HepG2 (cell line): Measurements from ENCODE around the gene LENEP. TPM values are rescaled to one million over a fixed set of nuclear protein-coding genes. Genes with fewer than 3 reads are reported as not detected.

Source experiments
- ATAC-seq: fragments of 200-7000 bp; cut with Tn5 transposase; 3 replicates; pipeline ENCODE4 v1.9.1; 2020; ENCODE audit warnings: mild to moderate bottlenecking, moderate library complexity
- BruUV-seq: library from RNA; stranded (reverse); fragments of 400-500 nt; replicated peaks from 2 replicates; lab custom pipeline; 2021; lab: Mats Ljungman, UMichigan
- CTCF ChIA-PET: fragments of 300-600 bp; formaldehyde crosslinking; extraction: SDS; loops from one replicate; lab custom pipeline; 2021; ENCODE audit warnings: low total read pairs, inconsistent platforms, low intra/inter-chr PET ratio; lab: Yijun Ruan, JAX
- POLR2A ChIA-PET: fragments of 350-600 bp; sonication (Branson Sonifier 250); formaldehyde crosslinking; loops from one replicate; lab custom pipeline; 2020; ENCODE audit warnings: antibody characterized with exemption, inconsistent platforms; lab: Yijun Ruan, JAX
- DNase-seq: peaks from one replicate; pipeline ENCODE4 v3.0.0-alpha.2; 2015; ENCODE audit warnings: low spot score
- FAIRE-seq: peaks from 3 replicates; lab custom pipeline; 2011; peaks lifted over from hg19 to GRCh38; lab: Jason Lieb, UNC
- H2AFZ ChIP-seq: one replicate; pipeline ENCODE4 v1.6.1; 2011; ENCODE audit warnings: low read length, inconsistent platforms
- H3K27ac ChIP-seq: fragments of 300-600 bp; 3 replicates; pipeline ENCODE4 v1.8.0; 2011; ENCODE audit warnings: mixed run types, mild to moderate bottlenecking, mixed read lengths, low read length, inconsistent platforms; ENCODE audit not compliant: insufficient read depth; ENCODE audit errors: extremely low read length
- H3K27me3 ChIP-seq, 2 experiments: fragments of 200-600 bp in 1 of 2; 2 replicates in 1 of 2; 3 replicates in 1 of 2; pipeline versions ENCODE4 v1.6.0 to v1.8.0; 2011; ENCODE audit warnings: low read length in 2 of 2, mild to moderate bottlenecking in 2 of 2, moderate library complexity in 2 of 2, inconsistent platforms in 1 of 2; ENCODE audit not compliant: insufficient read depth in 2 of 2, control insufficient read depth in 1 of 2
- H3K36me3 ChIP-seq, 2 experiments: fragments of 200-600 bp in 1 of 2; replicated peaks in 1 of 2; 2 replicates in 1 of 2; 3 replicates in 1 of 2; pipeline versions ENCODE4 v1.5.1 to v1.8.0; 2011; ENCODE audit warnings: low read length in 2 of 2, inconsistent platforms in 1 of 2; ENCODE audit not compliant: insufficient read depth in 2 of 2, control insufficient read depth in 1 of 2
- H3K4me1 ChIP-seq: 2 replicates; pipeline ENCODE4 v1.5.1; 2012; ENCODE audit warnings: low read length, inconsistent platforms; ENCODE audit not compliant: insufficient read depth
- H3K4me2 ChIP-seq: 2 replicates; pipeline ENCODE4 v1.6.0; 2011; ENCODE audit warnings: low read depth, low read length, inconsistent platforms
- H3K4me3 ChIP-seq, 3 experiments: fragments of 200-600 bp in 1 of 3; sonication (generic), shearing (Covaris generic) in 1 of 3; replicated peaks in 1 of 3; 2 replicates each; pipeline ENCODE4 v1.5.1; 2011 to 2016; ENCODE audit warnings: low read length in 3 of 3, inconsistent platforms in 2 of 3, low read depth in 2 of 3, mild to moderate bottlenecking in 2 of 3, control low read depth in 1 of 3, mixed read lengths in 1 of 3; ENCODE audit not compliant: insufficient read depth in 1 of 3
- H3K79me2 ChIP-seq: one replicate; pipeline ENCODE4 v1.6.1; 2011; ENCODE audit warnings: low read length, inconsistent platforms; ENCODE audit not compliant: insufficient read depth
- H3K9ac ChIP-seq: 2 replicates; pipeline ENCODE4 v1.6.0; 2011; ENCODE audit warnings: mild to moderate bottlenecking, low read depth, low read length, inconsistent platforms; ENCODE audit not compliant: insufficient read depth
- H3K9me3 ChIP-seq: 2 replicates; pipeline ENCODE4 v1.5.1; 2012; ENCODE audit warnings: mild to moderate bottlenecking, low read length
- H4K20me1 ChIP-seq: 2 replicates; pipeline ENCODE4 v1.6.0; 2011; ENCODE audit warnings: inconsistent platforms, mild to moderate bottlenecking, low read length, moderate library complexity; ENCODE audit not compliant: insufficient read depth
- ARNTL ChIP-seq: sonication (generic); formaldehyde crosslinking; IDR thresholded peaks from 2 replicates; pipeline ENCODE4 v1.4.0; 2020; ENCODE audit warnings: mild to moderate bottlenecking, missing genetic modification reagents
- CBFB ChIP-seq: sonication (generic); formaldehyde crosslinking; IDR thresholded peaks from 2 replicates; pipeline ENCODE4 v1.4.0; 2020; ENCODE audit warnings: missing genetic modification reagents
- ERF ChIP-seq: IDR thresholded peaks from 2 replicates; pipeline ENCODE4 v1.6.1; 2018; ENCODE audit warnings: missing biosample characterization, missing genetic modification reagents
- FOXP1 ChIP-seq, 2 experiments: fragments of 450-650 bp in 1 of 2; IDR thresholded peaks; 2 replicates each; pipeline ENCODE4 v1.6.1; 2017 to 2018; ENCODE audit warnings: antibody characterized with exemption in 1 of 2
- HNRNPL ChIP-seq: fragments of 200-400 bp; formaldehyde crosslinking; IDR thresholded peaks from 2 replicates; pipeline ENCODE4 v1.6.1; 2017; ENCODE audit warnings: mild to moderate bottlenecking, low read depth, low read length
- JARID2 ChIP-seq: sonication (generic); formaldehyde crosslinking; IDR thresholded peaks from 2 replicates; pipeline ENCODE4 v1.8.1; 2023; ENCODE audit warnings: missing genetic modification reagents, inconsistent platforms; ENCODE audit not compliant: insufficient replicate concordance
- MLX ChIP-seq: IDR thresholded peaks from 2 replicates; pipeline ENCODE4 v1.6.1; 2016
- PCBP2 ChIP-seq: fragments of 200-400 bp; formaldehyde crosslinking; optimal IDR thresholded peaks from 2 replicates; pipeline ENCODE3; 2018; ENCODE audit warnings: low read length, low read depth; ENCODE audit not compliant: poor library complexity, severe bottlenecking
- RBAK ChIP-seq: sonication (generic); formaldehyde crosslinking; IDR thresholded peaks from 2 replicates; pipeline ENCODE4 v1.5.1; 2020; ENCODE audit warnings: mild to moderate bottlenecking, missing genetic modification reagents
- SAP130 ChIP-seq: IDR thresholded peaks from 2 replicates; pipeline ENCODE4 v1.6.1; 2016; ENCODE audit warnings: low read depth
- SRF ChIP-seq: IDR thresholded peaks from 2 replicates; pipeline ENCODE4 v1.6.1; 2011; ENCODE audit warnings: mild to moderate bottlenecking, low read depth, low read length, moderate library complexity
- TAF1 ChIP-seq: sonication (generic); formaldehyde crosslinking; IDR thresholded peaks from 2 replicates; pipeline ENCODE4 v1.4.0; 2020; ENCODE audit warnings: missing genetic modification reagents
- TIGD3 ChIP-seq: sonication (generic); formaldehyde crosslinking; IDR thresholded peaks from 2 replicates; pipeline ENCODE4 v1.5.1; 2020; ENCODE audit warnings: mild to moderate bottlenecking, missing genetic modification reagents, borderline replicate concordance
- ZBTB44 ChIP-seq: sonication (generic); formaldehyde crosslinking; IDR thresholded peaks from 2 replicates; pipeline ENCODE4 v1.4.0; 2020; ENCODE audit warnings: missing genetic modification reagents
- ZNF558 ChIP-seq: sonication (generic); formaldehyde crosslinking; IDR thresholded peaks from 2 replicates; pipeline ENCODE4 v1.9.0; 2022; ENCODE audit warnings: mild to moderate bottlenecking, missing genetic modification reagents, borderline replicate concordance
- WGBS: methylation state at CpG from one replicate; pipeline ENCODE4 v1.1.6; 2017; ENCODE audit warnings: low lambda C conversion rate; 5-methylcytosine and 5-hydroxymethylcytosine counted together
- in situ Hi-C: cut with HindIII; loops from 2 replicates; pipeline ENCODE4 v1.10.0; 2017; ENCODE audit warnings: low pct_unique_long_range_greater_than_20kb; ENCODE audit not compliant: extremely low pct_ligation_motif_present
- intact Hi-C: fragments of 100-400 bp; cut with micrococcal nuclease; formaldehyde crosslinking; loops from one replicate; pipeline ENCODE4 v1.10.0; 2022; ENCODE audit not compliant: unreplicated experiment
- polyA plus RNA-seq, 8 experiments: library from polyadenylated mRNA; depleted of rRNA in 3 of 8; stranded (reverse) in 7 of 8; unstranded in 1 of 8; fragments of >200 nt; fragmentation: Illumina TruSeq in 4 of 8; extraction: Trizol in 4 of 8; gene quantifications; 2 replicates each; pipeline versions ENCODE4 v1.2.1 to v1.2.3, GENCODE V29; 2011 to 2016; ENCODE audit warnings: low read depth in 4 of 8, missing spikeins in 1 of 8, mixed read lengths in 1 of 8; ENCODE audit not compliant: insufficient read depth in 1 of 8
- total RNA-seq, 5 experiments: library from RNA; depleted of rRNA; stranded (reverse); fragments of >200 nt; fragmentation: Illumina TruSeq; extraction: Trizol; gene quantifications; 2 replicates each; pipeline ENCODE4 v1.2.3, GENCODE V29; 2016; ENCODE audit warnings: low read depth in 1 of 5
- TF ChIP-seq, protein P1 (sequence below): IDR thresholded peaks from 2 replicates; pipeline ENCODE4 v1.4.0; 2020; ENCODE audit warnings: mild to moderate bottlenecking, missing genetic modification reagents

LENEP gene
- total and polyA plus RNA-seq, 2 of the 13 experiments (the other 11 are each of a cell fraction or from before 2014, with no cell fraction given), result 0.29 TPM; not detected in 1

GRCh38 chr1:155003766-155004351, 10.5 kb downstream of the LENEP start:
- Histone ChIP-seq H3K9ac (peak overlapping the region; percentile 95), H3K79me2 (peaks cover 40% of the 10 kb centered on the region), H3K4me2 (peak overlapping the region; percentile 89), H3K36me3 (no peaks in the 10 kb centered on the region; a peak in 1 of 5 replicates), H2AFZ (no peak overlapping the region), H3K27me3 (no peaks in the 10 kb centered on the region; a peak in 1 of 5 replicates), H4K20me1 (peaks cover 4% of the 10 kb centered on the region; the same call in 1 of the 2 replicates), H3K9me3 (no peaks in the 10 kb centered on the region), H3K4me1 (peaks cover 60% of the 10 kb centered on the region), H3K4me3 (peak overlapping the region; percentile 86 to 98 (median 98)), H3K27ac (peak overlapping the region; percentile 97)
- in situ Hi-C loops, result no loop called here
- 3% methylated on average over 13 of the region's 34 CpGs for WGBS
- no TSS peak for BruUV-seq
- POLR2A ChIA-PET, result interaction anchor here (0.6 to 6.7 kb wide), 11 partner anchors 10 to 223 kb away, joined by 3 to 90 read pairs (median 3); partner anchors contain the start of genes ADAM15, FLAD1 and PMVK
- peak; percentile 26 for FAIRE-seq
- DNase-seq, result peak; percentile 70
- CTCF ChIA-PET, result interaction anchor here (1.6 kb wide), 1 partner anchor 13 kb away, joined by 5 read pairs; no protein-coding TSS in a partner anchor
- intact Hi-C loops, result loop anchor here (5.0 kb wide), 1 partner anchor 447 kb away; the partner anchor contains the start of gene UBE2Q1
- peak; percentile 1; the same call in 1 of the 3 replicates for ATAC-seq
- TF ChIP-seq ERF (0 out of 2 replicates have a peak, but pooled peaks have one; percentile 12), SAP130 (CRISPR knock-in tag) (peak; percentile 51; the same call in 1 of the 2 replicates), ZBTB44 (CRISPR knock-in tag) (no peak), JARID2 (CRISPR knock-in tag) (no peak), RBAK (no peak), TAF1 (CRISPR knock-in tag) (peak; percentile 34; the same call in 1 of the 2 replicates), ZNF558 (CRISPR knock-in tag) (0 out of 2 replicates have a peak, but pooled peaks have one; percentile 27), ARNTL (CRISPR knock-in tag) (peak; percentile 96), CBFB (CRISPR knock-in tag) (0 out of 2 replicates have a peak, but pooled peaks have one; percentile 20), MLX (CRISPR knock-in tag) (peak; percentile 55; the same call in 1 of the 2 replicates), HNRNPL (0 out of 2 replicates have a peak, but pooled peaks have one; percentile 18), SRF (peak; percentile 52; the same call in 1 of the 2 replicates), TIGD3 (0 out of 2 replicates have a peak, but pooled peaks have one; percentile 21), PCBP2 (no peak), FOXP1 (IDR thresholded peaks at IDR 0.05) (no peak), FOXP1 (CRISPR knock-in tag; IDR thresholded peaks at IDR 0.05) (peak; percentile 20; the same call in 1 of the 2 replicates)
- TF ChIP-seq, protein P1, sequence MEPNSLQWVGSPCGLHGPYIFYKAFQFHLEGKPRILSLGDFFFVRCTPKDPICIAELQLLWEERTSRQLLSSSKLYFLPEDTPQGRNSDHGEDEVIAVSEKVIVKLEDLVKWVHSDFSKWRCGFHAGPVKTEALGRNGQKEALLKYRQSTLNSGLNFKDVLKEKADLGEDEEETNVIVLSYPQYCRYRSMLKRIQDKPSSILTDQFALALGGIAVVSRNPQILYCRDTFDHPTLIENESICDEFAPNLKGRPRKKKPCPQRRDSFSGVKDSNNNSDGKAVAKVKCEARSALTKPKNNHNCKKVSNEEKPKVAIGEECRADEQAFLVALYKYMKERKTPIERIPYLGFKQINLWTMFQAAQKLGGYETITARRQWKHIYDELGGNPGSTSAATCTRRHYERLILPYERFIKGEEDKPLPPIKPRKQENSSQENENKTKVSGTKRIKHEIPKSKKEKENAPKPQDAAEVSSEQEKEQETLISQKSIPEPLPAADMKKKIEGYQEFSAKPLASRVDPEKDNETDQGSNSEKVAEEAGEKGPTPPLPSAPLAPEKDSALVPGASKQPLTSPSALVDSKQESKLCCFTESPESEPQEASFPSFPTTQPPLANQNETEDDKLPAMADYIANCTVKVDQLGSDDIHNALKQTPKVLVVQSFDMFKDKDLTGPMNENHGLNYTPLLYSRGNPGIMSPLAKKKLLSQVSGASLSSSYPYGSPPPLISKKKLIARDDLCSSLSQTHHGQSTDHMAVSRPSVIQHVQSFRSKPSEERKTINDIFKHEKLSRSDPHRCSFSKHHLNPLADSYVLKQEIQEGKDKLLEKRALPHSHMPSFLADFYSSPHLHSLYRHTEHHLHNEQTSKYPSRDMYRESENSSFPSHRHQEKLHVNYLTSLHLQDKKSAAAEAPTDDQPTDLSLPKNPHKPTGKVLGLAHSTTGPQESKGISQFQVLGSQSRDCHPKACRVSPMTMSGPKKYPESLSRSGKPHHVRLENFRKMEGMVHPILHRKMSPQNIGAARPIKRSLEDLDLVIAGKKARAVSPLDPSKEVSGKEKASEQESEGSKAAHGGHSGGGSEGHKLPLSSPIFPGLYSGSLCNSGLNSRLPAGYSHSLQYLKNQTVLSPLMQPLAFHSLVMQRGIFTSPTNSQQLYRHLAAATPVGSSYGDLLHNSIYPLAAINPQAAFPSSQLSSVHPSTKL (CRISPR knock-in tag), result peak; percentile 29; the same call in 1 of the 2 replicates
